SK-N-SH (cell line): ENCODE results near the gene TTC9B. TPM values are rescaled to one million over a fixed set of nuclear protein-coding genes. Genes with fewer than 3 reads are reported as not detected.

ENCODE experiments used
- polyA plus RNA-seq, 3 experiments: library from polyadenylated mRNA; depleted of rRNA; stranded (reverse); fragments of >200 nt; gene quantifications; 2 replicates each; pipeline ENCODE4 v1.2.3, GENCODE V29; 2012

TTC9B gene
- polyA plus RNA-seq, 1 of the 3 experiments (the other 2 are of a cell fraction) = 0.30 TPM

Other genes starting within 250 kb of the TTC9B start
- 172 and 173 TPM in 2 replicates for gene PSMC4, start 247.2 kb downstream of the TTC9B start, polyA plus RNA-seq (2012; rRNA removed)
- 0.87 and 1.2 TPM in 2 replicates for gene ZNF546, start 221.3 kb downstream of the TTC9B start, polyA plus RNA-seq (2012; rRNA removed)
- gene ZNF780B, start 162.2 kb downstream of the TTC9B start, polyA plus RNA-seq (2012; rRNA removed) = 6.4 and 7.0 TPM in 2 replicates
- 7.1 and 8.8 TPM in 2 replicates for gene ZNF780A, start 127.4 kb downstream of the TTC9B start, polyA plus RNA-seq (2012; rRNA removed)
- 10.7 and 11.9 TPM in 2 replicates for gene MAP3K10, start 27.0 kb downstream of the TTC9B start, polyA plus RNA-seq (2012; rRNA removed)
- 0.08 and 0.21 TPM in 2 replicates for gene CCNP, start 8.3 kb upstream of the TTC9B start, polyA plus RNA-seq (2012; rRNA removed)
- gene AKT2, start 67.0 kb upstream of the TTC9B start, polyA plus RNA-seq (2012; rRNA removed) = 99.8 and 107 TPM in 2 replicates
- 13.9 and 17.2 TPM in 2 replicates for gene C19orf47, start 130.0 kb upstream of the TTC9B start, polyA plus RNA-seq (2012; rRNA removed)
- 449 and 511 TPM in 2 replicates for gene PLD3, start 130.3 kb upstream of the TTC9B start, polyA plus RNA-seq (2012; rRNA removed)
- gene HIPK4, start 171.8 kb upstream of the TTC9B start, polyA plus RNA-seq (2012; rRNA removed) = 0.13 and 0.23 TPM in 2 replicates
- gene PRX, start 195.0 kb upstream of the TTC9B start, polyA plus RNA-seq (2012; rRNA removed) = 2.2 TPM in 2 replicates
- gene SERTAD1, start 207.6 kb upstream of the TTC9B start, polyA plus RNA-seq (2012; rRNA removed) = 7.1 and 10.4 TPM in 2 replicates
- 11.3 and 12.9 TPM in 2 replicates for gene SERTAD3, start 226.0 kb upstream of the TTC9B start, polyA plus RNA-seq (2012; rRNA removed)
- 69.7 and 85.9 TPM in 2 replicates for gene BLVRB, start 247.4 kb upstream of the TTC9B start, polyA plus RNA-seq (2012; rRNA removed)
- gene SPTBN4, start 248.6 kb upstream of the TTC9B start, polyA plus RNA-seq (2012; rRNA removed) = 2.8 and 3.1 TPM in 2 replicates